HCT116 (cell line): ENCODE data around the gene OSGEPL1. TPM values are rescaled to one million over a fixed set of nuclear protein-coding genes. Genes with fewer than 3 reads are reported as not detected.
A peak's percentile ranks its signal among the peaks of the same experiment; 100 is the strongest.

ENCODE experiments used
- ATAC-seq: fragments of 200-7000 bp; cut with Tn5 transposase; 2 replicates; pipeline ENCODE4 v1.9.1; 2020; ENCODE audit warnings: mild to moderate bottlenecking, moderate library complexity
- BruUV-seq: library from RNA; stranded (reverse); fragments of 400-500 nt; replicated peaks from 2 replicates; lab custom pipeline; 2021; lab: Mats Ljungman, UMichigan
- CTCF ChIA-PET: fragments of 300-600 bp; sonication (Branson Sonifier 250); formaldehyde crosslinking; loops from one replicate; lab custom pipeline; 2021; ENCODE audit warnings: antibody characterized with exemption; lab: Charles Lee
- POLR2A ChIA-PET: fragments of 300-600, 350-600 bp; sonication (Branson Sonifier 250); formaldehyde crosslinking; loops from one replicate; lab custom pipeline; 2021; ENCODE audit warnings: antibody characterized with exemption; lab: Charles Lee
- RAD21 ChIA-PET, 2 experiments: fragments of 300-600 bp; sonication (Branson Sonifier 250); formaldehyde crosslinking; loops; one replicate each; lab custom pipeline; 2023; ENCODE audit warnings: low total read pairs in 2 of 2; ENCODE audit not compliant: uncharacterized antibody in 2 of 2, unreplicated experiment in 2 of 2, low non-redundant PET in 1 of 2; lab: Charles Lee
- DNase-seq: peaks from one replicate; pipeline ENCODE4 v3.0.0-alpha.2; 2010; ENCODE audit warnings: low read depth, low spot score
- H2AFZ ChIP-seq: fragments of 200-600 bp; shearing (Covaris generic), sonication (generic); 2 replicates; pipeline ENCODE4 v1.6.1; 2017; ENCODE audit warnings: low read depth, mixed run types, mixed read lengths, antibody characterized with exemption, low read length; ENCODE audit not compliant: poor library complexity, severe bottlenecking
- H3K27ac ChIP-seq: 2 replicates; pipeline ENCODE4 v1.5.1; 2012; ENCODE audit warnings: low read depth, low read length
- H3K27me3 ChIP-seq: fragments of 200-600 bp; sonication (generic); 2 replicates; pipeline ENCODE4 v1.6.1; 2016; ENCODE audit warnings: mixed run types, low read length, mixed read lengths; ENCODE audit not compliant: insufficient read depth
- H3K36me3 ChIP-seq, 2 experiments: fragments of 200-500 bp in 1 of 2; fragments of 200-600 bp in 1 of 2; sonication (Bioruptor generic) in 1 of 2; sonication (generic) in 1 of 2; 2 replicates each; pipeline versions ENCODE4 v1.5.1 to v1.6.1; 2014 to 2016; ENCODE audit warnings: low read length in 2 of 2, inconsistent platforms in 1 of 2, mixed read lengths in 1 of 2, mixed run types in 1 of 2; ENCODE audit not compliant: insufficient read depth in 2 of 2, control insufficient read depth in 1 of 2
- H3K4me1 ChIP-seq, 2 experiments: fragments of 200-600 bp in 1 of 2; sonication (generic) in 1 of 2; 2 replicates each; pipeline versions ENCODE4 v1.5.1 to v1.6.1; 2012 to 2017; ENCODE audit warnings: low read length in 2 of 2, inconsistent platforms in 1 of 2, mild to moderate bottlenecking in 1 of 2, mixed read lengths in 1 of 2, mixed run types in 1 of 2, moderate library complexity in 1 of 2; ENCODE audit not compliant: insufficient read depth in 2 of 2, control insufficient read depth in 1 of 2
- H3K4me2 ChIP-seq: fragments of 200-600 bp; sonication (generic); 2 replicates; pipeline ENCODE4 v1.6.1; 2017; ENCODE audit warnings: mixed run types, low read length, mixed read lengths
- H3K4me3 ChIP-seq, 2 experiments: fragments of 200-600 bp in 1 of 2; sonication (generic) in 1 of 2; replicated peaks in 1 of 2; 2 replicates each; pipeline ENCODE4 v1.5.1; 2011 to 2016; ENCODE audit warnings: low read length in 2 of 2, control low read depth in 1 of 2, low read depth in 1 of 2, mild to moderate bottlenecking in 1 of 2, mixed read lengths in 1 of 2, mixed run types in 1 of 2
- H3K79me2 ChIP-seq: fragments of 200-600 bp; sonication (generic); 2 replicates; pipeline ENCODE4 v1.6.1; 2017; ENCODE audit warnings: mild to moderate bottlenecking, mixed run types, low read length, moderate library complexity, mixed read lengths; ENCODE audit not compliant: insufficient read depth
- H3K9ac ChIP-seq: fragments of 200-600 bp; sonication (generic); 2 replicates; pipeline ENCODE4 v1.6.1; 2016; ENCODE audit warnings: low read length, mixed read lengths
- H3K9me2 ChIP-seq: fragments of 200-600 bp; sonication (generic), shearing (Covaris generic); 2 replicates; pipeline ENCODE4 v1.6.1; 2017; ENCODE audit warnings: mixed run types, mild to moderate bottlenecking, moderate library complexity; ENCODE audit not compliant: insufficient read depth
- H3K9me3 ChIP-seq, 2 experiments: fragments of 200-500 bp in 1 of 2; fragments of 200-600 bp in 1 of 2; sonication (Bioruptor generic) in 1 of 2; sonication (generic) in 1 of 2; 2 replicates each; pipeline ENCODE4 v1.6.1; 2014 to 2017; ENCODE audit warnings: low read length in 2 of 2, mixed read lengths in 2 of 2, inconsistent platforms in 1 of 2, low read depth in 1 of 2, mild to moderate bottlenecking in 1 of 2, mixed run types in 1 of 2, moderate library complexity in 1 of 2; ENCODE audit not compliant: control insufficient read depth in 1 of 2, insufficient read depth in 1 of 2
- H4K20me1 ChIP-seq: fragments of 200-600 bp; sonication (generic), shearing (Covaris generic); 2 replicates; pipeline ENCODE4 v1.6.1; 2017; ENCODE audit warnings: mixed run types, mild to moderate bottlenecking, moderate library complexity; ENCODE audit not compliant: insufficient read depth
- CBX3 ChIP-seq: IDR thresholded peaks from 2 replicates; pipeline ENCODE4 v1.6.1; 2012; ENCODE audit warnings: low read depth
- EGR1 ChIP-seq: IDR thresholded peaks from 2 replicates; pipeline ENCODE4 v1.6.1; 2012; ENCODE audit warnings: low read depth
- ELF1 ChIP-seq: IDR thresholded peaks from 2 replicates; pipeline ENCODE4 v1.6.1; 2012; ENCODE audit warnings: low read depth, borderline replicate concordance
- EZH2 ChIP-seq: fragments of 200-600 bp; sonication (generic); IDR thresholded peaks from 2 replicates; pipeline ENCODE4 v1.6.1; 2017; ENCODE audit warnings: antibody characterized with exemption, mixed run types
- FOSL1 ChIP-seq: IDR thresholded peaks from 2 replicates; pipeline ENCODE4 v1.6.1; 2012; ENCODE audit warnings: low read depth
- JUND ChIP-seq: IDR thresholded peaks from 2 replicates; pipeline ENCODE4 v1.6.1; 2012
- POLR2AphosphoS5 ChIP-seq: IDR thresholded peaks from 2 replicates; pipeline ENCODE4 v1.6.1; 2011; ENCODE audit warnings: mild to moderate bottlenecking, low read depth, low read length, moderate library complexity
- RAD21 ChIP-seq: IDR thresholded peaks from 2 replicates; pipeline ENCODE4 v1.6.1; 2012; ENCODE audit warnings: low read depth, mild to moderate bottlenecking
- SP1 ChIP-seq: IDR thresholded peaks from 2 replicates; pipeline ENCODE4 v1.6.1; 2012; ENCODE audit warnings: low read depth
- SRF ChIP-seq: IDR thresholded peaks from 2 replicates; pipeline ENCODE4 v1.6.1; 2012; ENCODE audit warnings: low read depth
- TCF7L2 ChIP-seq: IDR thresholded peaks from 2 replicates; pipeline ENCODE4 v1.7.0; 2011; ENCODE audit warnings: borderline replicate concordance, inconsistent platforms; ENCODE audit not compliant: insufficient read depth, insufficient read length; ENCODE audit errors: extremely low read depth
- ZNF274 ChIP-seq: fragments of 200-500 bp; sonication (Bioruptor generic); IDR thresholded peaks from 2 replicates; pipeline ENCODE4 v1.6.1; 2014; ENCODE audit warnings: mild to moderate bottlenecking, low read depth, low read length, inconsistent platforms
- intact Hi-C: fragments of 100-400 bp; cut with micrococcal nuclease; formaldehyde crosslinking; loops from 2 replicates; pipeline ENCODE4 v1.10.0; 2022
- total RNA-seq: library from RNA; stranded (reverse); gene quantifications from one replicate; pipeline ENCODE4 v1.2.1, GENCODE V29; 2021; ENCODE audit not compliant: unreplicated experiment
- TF ChIP-seq, protein P1 (sequence below): IDR thresholded peaks from 2 replicates; pipeline ENCODE4 v1.6.1; 2012; ENCODE audit warnings: low read depth
- TF ChIP-seq, protein P2 (sequence below): IDR thresholded peaks from 2 replicates; pipeline ENCODE4 v1.6.1; 2012

The OSGEPL1 gene
- total RNA-seq, 1 experiment from 2014 or later = 11.2 TPM

DNA sequence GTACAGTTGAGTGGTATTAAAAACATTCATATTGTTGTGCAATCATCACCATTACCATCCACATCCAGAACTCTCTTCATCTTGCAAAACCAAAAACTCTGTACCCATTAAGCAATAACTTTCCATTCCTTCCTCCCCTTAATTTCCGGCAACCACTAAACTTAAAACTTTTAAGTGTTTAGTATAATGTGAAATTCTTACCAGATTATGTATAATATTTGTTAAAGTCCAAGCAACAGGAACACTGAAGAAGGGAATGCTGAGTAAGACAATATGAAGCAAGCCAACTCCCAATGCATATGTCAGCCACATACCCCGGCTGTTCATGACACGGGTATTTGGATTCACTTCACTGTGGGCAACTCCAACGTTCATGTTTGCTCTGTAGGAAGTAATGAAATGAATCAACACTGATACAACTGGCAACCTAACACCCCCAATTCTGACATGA lies 19.7 kb upstream of the OSGEPL1 start:
- Histone ChIP-seq H3K27ac (no peak overlapping the region), H3K27me3 (no peaks in the 10 kb centered on the region), H2AFZ (no peak overlapping the region), H3K9me3 (no peaks in the 10 kb centered on the region), H3K79me2 (peaks cover 87% of the 10 kb centered on the region), H3K4me2 (peak overlapping the region; percentile 93), H3K9ac (no peak overlapping the region), H3K4me3 (peak overlapping the region in 1 of 2 experiments; percentile 91; a peak in 1 of 4 replicates), H3K4me1 (peaks cover 5 to 16% of the 10 kb centered on the region in 2 experiments; a peak in 3 of 4 replicates), H3K36me3 (peaks cover 17% of the 10 kb centered on the region in 2 experiments; a peak in 3 of 4 replicates), H4K20me1 (no peaks in the 10 kb centered on the region)
- CTCF ChIA-PET = no interaction called here
- BruUV-seq = no TSS peak
- RAD21 ChIA-PET = no interaction called here
- intact Hi-C loops = no loop called here
- DNase-seq (no peak), ATAC-seq (no peak)
- POLR2A ChIA-PET = no interaction called here
- no peak for TF ChIP-seq ELF1
- no peak for TF ChIP-seq EZH2
- TF ChIP-seq RAD21 = no peak
- no peak for TF ChIP-seq JUND
- no peak for TF ChIP-seq TCF7L2
- TF ChIP-seq, protein P1, sequence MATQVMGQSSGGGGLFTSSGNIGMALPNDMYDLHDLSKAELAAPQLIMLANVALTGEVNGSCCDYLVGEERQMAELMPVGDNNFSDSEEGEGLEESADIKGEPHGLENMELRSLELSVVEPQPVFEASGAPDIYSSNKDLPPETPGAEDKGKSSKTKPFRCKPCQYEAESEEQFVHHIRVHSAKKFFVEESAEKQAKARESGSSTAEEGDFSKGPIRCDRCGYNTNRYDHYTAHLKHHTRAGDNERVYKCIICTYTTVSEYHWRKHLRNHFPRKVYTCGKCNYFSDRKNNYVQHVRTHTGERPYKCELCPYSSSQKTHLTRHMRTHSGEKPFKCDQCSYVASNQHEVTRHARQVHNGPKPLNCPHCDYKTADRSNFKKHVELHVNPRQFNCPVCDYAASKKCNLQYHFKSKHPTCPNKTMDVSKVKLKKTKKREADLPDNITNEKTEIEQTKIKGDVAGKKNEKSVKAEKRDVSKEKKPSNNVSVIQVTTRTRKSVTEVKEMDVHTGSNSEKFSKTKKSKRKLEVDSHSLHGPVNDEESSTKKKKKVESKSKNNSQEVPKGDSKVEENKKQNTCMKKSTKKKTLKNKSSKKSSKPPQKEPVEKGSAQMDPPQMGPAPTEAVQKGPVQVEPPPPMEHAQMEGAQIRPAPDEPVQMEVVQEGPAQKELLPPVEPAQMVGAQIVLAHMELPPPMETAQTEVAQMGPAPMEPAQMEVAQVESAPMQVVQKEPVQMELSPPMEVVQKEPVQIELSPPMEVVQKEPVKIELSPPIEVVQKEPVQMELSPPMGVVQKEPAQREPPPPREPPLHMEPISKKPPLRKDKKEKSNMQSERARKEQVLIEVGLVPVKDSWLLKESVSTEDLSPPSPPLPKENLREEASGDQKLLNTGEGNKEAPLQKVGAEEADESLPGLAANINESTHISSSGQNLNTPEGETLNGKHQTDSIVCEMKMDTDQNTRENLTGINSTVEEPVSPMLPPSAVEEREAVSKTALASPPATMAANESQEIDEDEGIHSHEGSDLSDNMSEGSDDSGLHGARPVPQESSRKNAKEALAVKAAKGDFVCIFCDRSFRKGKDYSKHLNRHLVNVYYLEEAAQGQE = no peak
- TF ChIP-seq EGR1 = no peak
- TF ChIP-seq, protein P2, sequence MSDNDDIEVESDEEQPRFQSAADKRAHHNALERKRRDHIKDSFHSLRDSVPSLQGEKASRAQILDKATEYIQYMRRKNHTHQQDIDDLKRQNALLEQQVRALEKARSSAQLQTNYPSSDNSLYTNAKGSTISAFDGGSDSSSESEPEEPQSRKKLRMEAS = no peak
- TF ChIP-seq FOSL1 = no peak
- no peak for TF ChIP-seq CBX3
- no peak for TF ChIP-seq SP1
- TF ChIP-seq SRF = no peak
- no peak for TF ChIP-seq POLR2AphosphoS5
- TF ChIP-seq ZNF274 = no peak
- TF ChIP-seq, all 23 proteins: peak for 0
- H3K9me2 ChIP-seq = 0 out of 2 replicates have a peak, but pooled peaks cover 2% of the 10 kb centered on the region
